ENCODE measurements around the gene BCAS3. TPM values are rescaled to one million over a fixed set of nuclear protein-coding genes. Genes with fewer than 3 reads are reported as not detected.

BCAS3 gene
- total RNA-seq, 2 donors from 2014 or later, result 44.1 to 71.5 TPM

DNA sequence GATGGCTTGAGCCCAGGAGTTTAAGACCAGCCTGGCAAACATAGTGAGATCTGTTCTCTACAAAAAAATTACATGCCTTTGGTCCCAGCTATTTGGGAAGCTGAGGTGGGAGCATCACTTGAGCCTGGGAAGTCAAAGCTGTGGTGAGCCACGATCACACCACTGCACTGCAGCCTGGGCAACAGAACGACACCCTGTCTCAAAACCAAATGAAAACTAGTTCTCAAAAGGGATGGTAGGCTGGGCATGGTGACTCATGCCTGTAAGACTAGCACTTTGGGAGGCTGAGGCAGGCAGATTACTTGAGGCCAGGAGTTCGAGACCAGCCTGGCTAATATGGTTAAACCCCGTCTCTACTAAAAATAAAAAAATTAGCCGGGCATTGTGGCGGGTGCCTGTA lies 46.5 kb upstream of the BCAS3 start:
- Histone ChIP-seq H3K9me3 (no peaks in the 10 kb centered on the region), H3K27me3 (no peaks in the 10 kb centered on the region), H3K4me3 (no peak overlapping the region), H3K4me1 (no peaks in the 10 kb centered on the region), H3K27ac (no peak overlapping the region), H3K36me3 (replicated peaks in 1 of 2; ENCODE audit: insufficient read depth in 1 of 2, low read depth in 2 of 2) (peaks cover 0 to 4% of the 10 kb centered on the region in 2 donors)
- WGBS, 2 donors, result 97 to 100% methylated on average over 5 to 6 of the region's 6 CpGs
- intact Hi-C loops (cut with DNase I), result no loop called here
- no peak for ATAC-seq
- TF ChIP-seq CTCF (IDR thresholded peaks at IDR 0.05) (no peak), POLR2A (IDR thresholded peaks at IDR 0.05) (no peak)
- no peak for DNase-seq

- H3K4me3 ChIP-seq, result no peak overlapping the region
- WGBS, 2 donors, result 85 to 90% methylated on average over 2 of the region's 2 CpGs
- H3K27ac ChIP-seq, result no peak overlapping the region
- peaks cover 0 to 4% of the 10 kb centered on the region in 2 donors for H3K36me3 ChIP-seq (replicated peaks in 1 of 2; ENCODE audit: insufficient read depth in 1 of 2, low read depth in 2 of 2)
- no peak for TF ChIP-seq POLR2A (IDR thresholded peaks at IDR 0.05)
- TF ChIP-seq CTCF (IDR thresholded peaks at IDR 0.05), result no peak
- DNase-seq (no peak), ATAC-seq (no peak)
- intact Hi-C loops (cut with DNase I), result no loop called here
- no peaks in the 10 kb centered on the region for H3K9me3 ChIP-seq
- no peaks in the 10 kb centered on the region for H3K27me3 ChIP-seq
- no peaks in the 10 kb centered on the region for H3K4me1 ChIP-seq
Measured at GRCh38 chr17:60637683-60638082, 40.0 kb upstream of the BCAS3 start.

- H3K9me3 ChIP-seq, result no peaks in the 10 kb centered on the region
- DNase-seq, result no peak
- no peak overlapping the region for H3K27ac ChIP-seq
- no peaks in the 10 kb centered on the region for H3K27me3 ChIP-seq
- no peaks in the 10 kb centered on the region for H3K4me1 ChIP-seq
- peaks cover 0 to 4% of the 10 kb centered on the region in 2 donors for H3K36me3 ChIP-seq (replicated peaks in 1 of 2; ENCODE audit: insufficient read depth in 1 of 2, low read depth in 2 of 2)
- intact Hi-C loops (cut with DNase I), result no loop called here
- ATAC-seq, result no peak
- no peak for TF ChIP-seq POLR2A (IDR thresholded peaks at IDR 0.05)
- TF ChIP-seq CTCF (IDR thresholded peaks at IDR 0.05), result no peak
- no peak overlapping the region for H3K4me3 ChIP-seq
- 71 to 73% methylated on average over 4 of the region's 4 CpGs for WGBS, 2 donors
Measured at GRCh38 chr17:60639019-60639330, 38.7 kb upstream of the BCAS3 start.

GRCh38 chr17:60640503-60640902 lies 37.1 kb upstream of the BCAS3 start:
- no peak for ATAC-seq

More at GRCh38 chr17:60640503-60640902, 37.1 kb upstream of the BCAS3 start:
- intact Hi-C loops (cut with DNase I), result no loop called here
- TF ChIP-seq POLR2A (IDR thresholded peaks at IDR 0.05), result no peak
- peak in 1 of 7 experiments; percentile 11 for TF ChIP-seq CTCF (IDR thresholded peaks at IDR 0.05)
- H3K9me3 ChIP-seq, result no peaks in the 10 kb centered on the region
- peaks cover 0 to 2% of the 10 kb centered on the region in 2 donors for H3K36me3 ChIP-seq (replicated peaks in 1 of 2; ENCODE audit: insufficient read depth in 1 of 2, low read depth in 2 of 2)
- WGBS, 2 donors, result 84 to 86% methylated on average over 2 of the region's 2 CpGs
- no peak for DNase-seq
- H3K27me3 ChIP-seq, result no peaks in the 10 kb centered on the region
- H3K27ac ChIP-seq, result no peak overlapping the region
- no peaks in the 10 kb centered on the region for H3K4me1 ChIP-seq
- H3K4me3 ChIP-seq, result no peak overlapping the region

All from body of pancreas (tissue), 4 donors.